HG03066 (cell line): ENCODE results near the gene ALS2.
"Not testable (repeated sequence)": the region's sequence is repeated elsewhere in the genome, so short reads cannot be mapped to it uniquely, and the experiment has no call there.

ENCODE experiments used
- ATAC-seq: cut with Tn5 transposase; IDR thresholded peaks from one replicate; pipeline ENCODE4 v1.9.1; 2021; ENCODE audit warnings: low read depth; ENCODE audit not compliant: unreplicated experiment

The ALS2 gene

GRCh38 chr2:201795607-201796477 lies 15.1 kb upstream of the ALS2 start:
- ATAC-seq = no peak

DNA sequence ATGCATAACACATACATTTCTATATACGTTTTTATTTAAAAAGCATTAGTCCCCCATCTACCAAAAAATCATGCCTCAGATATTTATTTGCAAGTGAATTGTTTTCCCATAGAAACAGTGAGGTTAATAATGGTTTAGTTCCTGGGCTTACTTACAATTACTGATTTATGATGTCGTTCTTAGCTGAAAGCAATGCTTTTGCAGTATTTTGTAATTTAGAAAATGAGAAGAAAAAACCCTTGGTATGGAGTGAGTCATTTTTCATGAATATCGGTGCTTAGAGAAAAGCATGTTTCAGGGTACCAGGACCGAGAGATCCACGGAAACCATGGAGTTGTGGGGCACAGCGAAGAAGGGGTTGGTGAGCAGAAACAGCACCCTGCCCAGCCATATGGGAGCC lies 13.6 kb upstream of the ALS2 start:
- no peak for ATAC-seq

- no peak for ATAC-seq
These were observed 12.9 kb upstream of the ALS2 start for GRCh38 chr2:201793631-201794030.

GRCh38 chr2:201790989-201791388 lies 10.3 kb upstream of the ALS2 start:
- no peak for ATAC-seq

DNA sequence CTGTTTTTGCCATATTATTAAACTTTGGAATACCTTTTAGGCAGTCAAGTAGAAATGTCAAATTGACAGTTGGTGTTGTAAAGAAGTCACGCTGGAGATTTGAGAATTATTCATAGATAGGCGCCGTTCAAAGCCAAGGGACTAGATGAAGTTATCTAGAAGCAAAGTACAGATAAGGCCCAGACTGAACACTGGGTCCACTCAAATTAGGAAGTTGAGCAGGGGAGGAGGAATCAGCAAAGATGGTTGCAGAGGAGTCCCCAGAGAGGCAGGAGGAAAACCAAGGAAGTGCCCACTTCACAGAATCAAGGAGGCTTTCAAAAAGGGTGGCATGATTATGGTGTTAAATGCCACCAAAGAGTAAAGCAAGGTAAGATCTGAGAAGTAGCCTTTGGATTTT lies 9.6 kb upstream of the ALS2 start:
- no peak for ATAC-seq

DNA sequence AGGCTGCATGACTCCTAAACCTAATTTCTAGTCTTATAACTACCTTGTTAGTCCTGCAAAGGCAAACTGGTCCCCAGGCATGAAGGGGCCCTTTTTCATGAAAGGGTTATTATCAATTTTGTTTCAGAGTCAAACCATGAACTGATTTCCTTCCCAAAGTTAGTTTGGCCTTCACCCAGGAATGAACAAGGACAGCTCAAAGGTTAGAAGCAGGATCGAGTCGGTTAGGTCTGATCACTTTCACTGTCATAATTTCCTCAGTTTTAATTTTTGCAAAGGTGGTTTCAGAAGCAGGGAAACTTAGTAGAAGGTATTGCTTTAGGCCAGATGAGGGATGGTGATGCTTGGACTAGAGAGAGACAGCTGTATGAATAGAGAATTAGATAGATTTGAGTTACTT lies 8.7 kb upstream of the ALS2 start:
- ATAC-seq = no peak

GRCh38 chr2:201788371-201788770 lies 7.6 kb upstream of the ALS2 start:
- ATAC-seq = no peak

DNA sequence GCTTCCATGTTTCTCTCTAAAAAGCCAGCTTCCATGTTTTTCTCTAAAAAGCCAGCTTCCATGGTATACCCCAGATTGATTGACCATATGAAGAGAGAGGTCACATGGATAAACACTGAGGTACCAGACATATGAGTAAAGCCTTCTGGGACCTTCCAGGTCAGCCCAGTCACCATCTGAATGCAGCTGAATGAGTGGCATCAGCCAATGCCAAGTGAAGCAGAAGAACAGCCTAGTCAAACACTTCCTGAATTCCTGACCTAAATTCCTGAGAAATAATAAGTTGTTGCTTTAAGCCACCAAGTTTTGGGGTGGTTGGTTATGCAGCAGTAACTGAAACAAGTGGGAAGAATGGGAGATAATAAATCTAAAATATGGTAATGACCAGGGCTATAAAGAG lies 5.7 kb upstream of the ALS2 start:
- no peak for ATAC-seq

- no peak for ATAC-seq
These were observed 4.4 kb upstream of the ALS2 start for GRCh38 chr2:201785135-201785534.

DNA sequence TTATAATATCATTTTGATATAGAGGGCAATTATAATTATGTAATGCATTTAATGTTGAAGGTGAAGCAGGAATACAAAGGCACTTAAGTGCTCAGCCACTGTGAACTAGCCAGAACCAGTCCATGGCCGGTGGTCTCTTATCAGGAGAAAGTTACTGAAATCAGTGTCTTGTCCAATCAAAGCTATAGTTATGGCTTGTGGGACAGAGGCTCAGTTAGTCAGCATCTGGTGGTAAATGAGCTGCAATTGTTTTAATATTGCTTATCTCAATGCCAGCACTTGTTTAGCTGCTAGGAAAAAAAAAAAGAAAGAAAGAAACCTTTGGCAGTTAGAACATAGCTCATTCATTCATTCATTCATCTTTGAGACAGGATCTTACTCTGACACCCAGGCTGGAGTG lies 3.8 kb upstream of the ALS2 start:
- no peak for ATAC-seq

GRCh38 chr2:201781557-201782051 lies 871 bp upstream of the ALS2 start:
- ATAC-seq = no peak

DNA sequence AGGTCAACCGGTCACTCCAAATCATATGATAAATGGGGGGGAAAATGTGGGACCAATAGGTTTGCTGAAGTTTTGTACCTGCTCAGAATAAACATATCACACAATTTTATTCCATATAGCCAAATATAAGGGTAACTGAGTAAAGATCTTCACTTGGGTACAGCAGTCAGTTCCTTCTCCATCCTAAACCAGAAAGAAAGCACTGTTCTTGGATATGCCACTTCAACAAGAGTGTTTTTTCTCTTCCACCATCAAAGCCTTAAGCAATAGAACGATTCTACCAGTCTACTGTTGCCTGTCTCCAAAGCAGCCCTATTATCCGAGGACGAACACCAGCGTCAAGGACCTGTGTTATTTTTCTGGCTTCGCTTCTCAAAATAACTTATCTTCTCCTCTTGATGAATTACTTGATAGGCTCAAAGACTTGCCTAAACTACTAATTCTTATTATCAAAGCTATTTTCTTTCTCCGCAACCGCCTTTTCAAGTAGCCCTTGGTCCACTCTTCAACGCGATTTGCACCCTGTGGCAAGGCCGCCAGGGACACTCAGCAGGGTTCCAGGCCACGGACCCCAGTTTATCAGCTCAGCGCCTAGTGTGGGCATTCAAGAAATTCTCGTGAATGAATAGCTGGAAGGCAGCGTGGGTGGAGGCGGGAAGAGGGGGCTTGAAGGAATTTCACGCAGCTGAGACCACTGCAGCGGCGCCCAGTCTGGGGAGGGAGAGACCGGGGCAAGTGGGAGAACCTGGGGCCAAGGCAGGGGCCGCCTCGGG lies 646 bp downstream of the ALS2 start:
- no peak for ATAC-seq

GRCh38 chr2:201777869-201778268 lies 2.9 kb downstream of the ALS2 start:
- ATAC-seq = no peak

GRCh38 chr2:201777043-201777442 lies 3.7 kb downstream of the ALS2 start:
- ATAC-seq = no peak

- no peak for ATAC-seq
These were observed 5.4 kb downstream of the ALS2 start for GRCh38 chr2:201775326-201775725.

DNA sequence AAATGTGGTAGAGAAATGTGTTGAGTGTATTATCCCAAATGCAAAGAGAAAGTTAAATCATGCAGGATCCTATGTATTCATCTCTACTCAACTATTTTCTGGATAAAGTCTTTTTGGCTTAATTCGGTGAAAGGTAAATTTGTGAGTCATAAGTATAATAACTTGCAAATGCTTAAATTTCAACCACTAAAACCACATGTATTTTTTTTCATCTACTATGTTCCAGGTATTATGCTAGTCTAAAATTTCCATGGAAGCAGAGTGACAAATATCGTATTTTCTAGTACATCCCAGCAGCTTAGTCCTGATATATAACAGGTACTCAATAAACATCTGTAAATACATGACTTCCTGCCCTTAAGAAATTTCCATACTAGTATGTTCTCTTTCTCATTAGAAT lies 6.2 kb downstream of the ALS2 start:
- no peak for ATAC-seq

GRCh38 chr2:201773990-201774389 lies 6.7 kb downstream of the ALS2 start:
- no peak for ATAC-seq

DNA sequence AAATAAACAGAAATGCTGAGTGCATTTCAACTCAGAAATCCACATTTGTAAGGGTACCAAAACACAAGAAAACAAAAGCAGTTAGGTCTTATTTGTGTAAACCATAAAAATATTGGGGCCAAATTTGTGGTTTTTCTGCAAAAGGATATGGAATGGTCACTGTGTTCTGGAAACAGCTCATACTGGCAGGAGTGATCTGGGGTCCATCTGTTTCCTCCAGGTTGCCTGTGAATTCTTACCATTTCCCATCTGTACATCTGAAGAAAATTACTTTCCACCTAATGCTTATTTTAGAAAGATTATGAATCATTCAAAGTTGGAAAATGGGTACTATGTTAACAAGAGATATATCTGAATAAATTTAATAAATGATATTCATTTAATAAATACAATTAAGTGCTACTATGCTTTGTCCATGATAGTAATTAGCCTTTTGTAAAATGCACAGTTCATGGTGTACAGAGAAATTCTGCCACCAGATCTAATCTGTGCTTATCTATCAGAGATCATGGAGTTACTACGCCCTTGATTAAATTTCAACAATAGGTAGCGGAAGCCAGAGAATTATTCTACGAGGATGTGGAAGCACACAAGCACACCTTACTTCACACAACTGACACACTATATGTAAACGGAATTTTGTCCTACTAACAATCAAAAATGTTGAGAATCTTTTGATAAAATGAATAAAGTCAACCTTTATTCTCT lies 10.9 kb downstream of the ALS2 start:
- no peak for ATAC-seq

- no peak for ATAC-seq
These were observed 11.8 kb downstream of the ALS2 start for GRCh38 chr2:201768918-201769317.

GRCh38 chr2:201765799-201766198 lies 14.9 kb downstream of the ALS2 start:
- ATAC-seq = no peak

- ATAC-seq = not testable (repeated sequence)
These were observed 16.3 kb downstream of the ALS2 start for GRCh38 chr2:201764469-201764868.
